H9 (cell line): Measurements from ENCODE around the gene DMD. TPM values are rescaled to one million over a fixed set of nuclear protein-coding genes. Genes with fewer than 3 reads are reported as not detected.
A peak's percentile ranks its signal among the peaks of the same experiment; 100 is the strongest.

Experiments used
- DNase-seq: peaks from one replicate; pipeline ENCODE4 v3.0.0-alpha.2; 2017
- H2AFZ ChIP-seq: one replicate; pipeline ENCODE4 v1.6.1; 2013; ENCODE audit warnings: mild to moderate bottlenecking, low read length, control low read depth, moderate library complexity
- H2AK5ac ChIP-seq: 2 replicates; pipeline ENCODE4 v1.6.1; 2013; ENCODE audit warnings: low read length, control low read depth, mixed read lengths; ENCODE audit not compliant: insufficient read length
- H2BK120ac ChIP-seq: one replicate; pipeline ENCODE4 v1.6.1; 2013; ENCODE audit warnings: low read depth, mild to moderate bottlenecking, low read length, control low read depth, inconsistent platforms; ENCODE audit not compliant: poor library complexity, severe bottlenecking
- H2BK12ac ChIP-seq: 2 replicates; pipeline ENCODE4 v1.6.1; 2013; ENCODE audit warnings: low read length, control low read depth, mixed read lengths, low read depth; ENCODE audit not compliant: insufficient read length
- H2BK15ac ChIP-seq: 2 replicates; pipeline ENCODE4 v1.6.1; 2013; ENCODE audit warnings: low read depth, low read length, control low read depth
- H2BK20ac ChIP-seq: one replicate; pipeline ENCODE4 v1.6.1; 2013; ENCODE audit warnings: low read depth, mild to moderate bottlenecking, low read length, control low read depth, inconsistent platforms; ENCODE audit not compliant: poor library complexity, severe bottlenecking
- H2BK5ac ChIP-seq: 2 replicates; pipeline ENCODE4 v1.6.1; 2013; ENCODE audit warnings: low read length, control low read depth, mixed read lengths; ENCODE audit not compliant: insufficient read length
- H3K14ac ChIP-seq: 2 replicates; pipeline ENCODE4 v1.6.1; 2013; ENCODE audit warnings: low read length, control low read depth; ENCODE audit not compliant: insufficient read depth
- H3K18ac ChIP-seq: 2 replicates; pipeline ENCODE4 v1.6.1; 2013; ENCODE audit warnings: low read depth, mild to moderate bottlenecking, mixed read lengths, low read length, control low read depth; ENCODE audit not compliant: insufficient read length
- H3K23ac ChIP-seq: 2 replicates; pipeline ENCODE4 v1.6.1; 2013; ENCODE audit warnings: low read length, control low read depth, mixed read lengths, low read depth; ENCODE audit not compliant: insufficient read length
- H3K23me2 ChIP-seq: 2 replicates; pipeline ENCODE4 v1.6.1; 2013; ENCODE audit warnings: low read depth, mild to moderate bottlenecking, mixed read lengths, low read length, control low read depth; ENCODE audit not compliant: insufficient read length, poor library complexity, severe bottlenecking
- H3K27ac ChIP-seq: 2 replicates; pipeline ENCODE4 v1.5.1; 2013; ENCODE audit warnings: low read length, control low read depth, mixed read lengths, low read depth; ENCODE audit not compliant: insufficient read length
- H3K27me3 ChIP-seq: 2 replicates; pipeline ENCODE4 v1.6.1; 2013; ENCODE audit warnings: low read length, control low read depth, inconsistent platforms; ENCODE audit not compliant: insufficient read depth
- H3K4ac ChIP-seq: 2 replicates; pipeline ENCODE4 v1.6.1; 2013; ENCODE audit warnings: low read depth, mild to moderate bottlenecking, control low read depth, inconsistent platforms, low read length, moderate library complexity
- H3K4me1 ChIP-seq: 2 replicates; pipeline ENCODE4 v1.6.1; 2013; ENCODE audit warnings: low read length, control low read depth, inconsistent platforms; ENCODE audit not compliant: insufficient read depth
- H3K4me2 ChIP-seq: 2 replicates; pipeline ENCODE4 v1.6.1; 2013; ENCODE audit warnings: low read length, control low read depth, mixed read lengths; ENCODE audit not compliant: insufficient read length, insufficient read depth
- H3K56ac ChIP-seq: 2 replicates; pipeline ENCODE4 v1.6.1; 2013; ENCODE audit warnings: low read depth, mild to moderate bottlenecking, mixed read lengths, low read length, control low read depth; ENCODE audit not compliant: insufficient read length
- H3K79me1 ChIP-seq: 2 replicates; pipeline ENCODE4 v1.6.1; 2013; ENCODE audit warnings: low read depth, mild to moderate bottlenecking, moderate library complexity, low read length, control low read depth, inconsistent platforms; ENCODE audit not compliant: insufficient read depth, poor library complexity, severe bottlenecking
- H3K79me2 ChIP-seq: 2 replicates; pipeline ENCODE4 v1.6.1; 2013; ENCODE audit warnings: low read length, control low read depth, inconsistent platforms; ENCODE audit not compliant: insufficient read depth
- H3K9ac ChIP-seq: 2 replicates; pipeline ENCODE4 v1.6.1; 2013; ENCODE audit warnings: low read length, control low read depth, mixed read lengths; ENCODE audit not compliant: insufficient read length; ENCODE audit errors: extremely low read depth
- H3K9me3 ChIP-seq: one replicate; pipeline ENCODE4 v1.6.1; 2013; ENCODE audit warnings: low read depth, low read length, inconsistent platforms; ENCODE audit not compliant: control insufficient read depth
- H3T11ph ChIP-seq: one replicate; pipeline ENCODE4 v1.6.1; 2013; ENCODE audit warnings: mild to moderate bottlenecking, low read length, control low read depth, inconsistent platforms
- H4K20me1 ChIP-seq: one replicate; pipeline ENCODE4 v1.6.1; 2013; ENCODE audit not compliant: control insufficient read depth, insufficient read length, insufficient read depth
- H4K5ac ChIP-seq: 2 replicates; pipeline ENCODE4 v1.6.1; 2013; ENCODE audit warnings: low read depth, mild to moderate bottlenecking, mixed read lengths, low read length, control low read depth; ENCODE audit not compliant: insufficient read length
- H4K8ac ChIP-seq: replicated peaks from 2 replicates; pipeline ENCODE4 v1.6.1; 2013; ENCODE audit warnings: low read length, control low read depth, mixed read lengths, low read depth; ENCODE audit not compliant: insufficient read length
- H4K91ac ChIP-seq: 2 replicates; pipeline ENCODE4 v1.6.1; 2013; ENCODE audit warnings: low read depth, mild to moderate bottlenecking, moderate library complexity, mixed read lengths, low read length, control low read depth; ENCODE audit not compliant: insufficient read length
- H3K27ac Mint-ChIP-seq, 3 experiments: 2 replicates in 2 of 3; 3 replicates in 1 of 3; pipeline ENCODE4 v1.8.0; 2020 to 2021; ENCODE audit warnings: mixed read lengths in 3 of 3, mild to moderate bottlenecking in 1 of 3, moderate library complexity in 1 of 3
- H3K27me3 Mint-ChIP-seq: 2 replicates; pipeline ENCODE4 v1.8.0; 2021; ENCODE audit warnings: low read depth, mild to moderate bottlenecking, moderate library complexity, mixed read lengths
- H3K36me3 Mint-ChIP-seq, 3 experiments: 2 replicates in 2 of 3; 3 replicates in 1 of 3; pipeline ENCODE4 v1.8.0; 2020 to 2021; ENCODE audit warnings: low read depth in 3 of 3, mixed read lengths in 3 of 3; ENCODE audit not compliant: insufficient read depth in 1 of 3
- H3K4me1 Mint-ChIP-seq, 2 experiments: 2 replicates each; pipeline ENCODE4 v1.8.0; 2020; ENCODE audit warnings: mixed read lengths in 2 of 2
- H3K4me3 Mint-ChIP-seq, 2 experiments: 2 replicates in 1 of 2; 3 replicates in 1 of 2; pipeline ENCODE4 v1.8.0; 2020 to 2021; ENCODE audit warnings: mild to moderate bottlenecking in 2 of 2, mixed read lengths in 2 of 2, moderate library complexity in 1 of 2
- H3K9me3 Mint-ChIP-seq, 2 experiments: 2 replicates in 1 of 2; 3 replicates in 1 of 2; pipeline ENCODE4 v1.8.0; 2020; ENCODE audit warnings: mild to moderate bottlenecking in 2 of 2, mixed read lengths in 2 of 2, moderate library complexity in 1 of 2
- CTCF ChIP-seq: fragments of 200-600 bp; sonication (generic); conservative IDR thresholded peaks from 3 replicates; pipeline ENCODE4 v1.8.0; 2021; ENCODE audit warnings: antibody characterized with exemption, mild to moderate bottlenecking
- WGBS: extraction: QIAGEN DNeasy Blood & Tissue Kit; methylation state at CpG from one replicate; pipeline ENCODE4 v1.1.7; 2013; ENCODE audit warnings: missing lambda C conversion rate, low lambda C conversion rate, mixed read lengths; ENCODE audit not compliant: insufficient read length; ENCODE audit errors: extremely low coverage; 5-methylcytosine and 5-hydroxymethylcytosine counted together
- total RNA-seq: library from RNA; stranded (reverse); gene quantifications from 2 replicates; pipeline ENCODE4 v1.2.1, GENCODE V29; 2021

Gene DMD
- total RNA-seq, 1 experiment from 2014 or later = 3.8 TPM

GRCh38 chrX:31993637-31994036, 1217.7 kb downstream of the DMD start:
- Histone ChIP-seq H3K27ac (no peak overlapping the region), H3K23ac (no peak overlapping the region), H2BK5ac (no peak overlapping the region), H3T11ph (no peak overlapping the region), H2BK120ac (no peak overlapping the region), H3K56ac (no peak overlapping the region), H3K14ac (no peak overlapping the region), H4K8ac (no peak overlapping the region), H3K4me1 (no peaks in the 10 kb centered on the region), H2BK20ac (no peak overlapping the region), H3K79me1 (no peaks in the 10 kb centered on the region), H3K9ac (no peak overlapping the region), H4K5ac (no peak overlapping the region), H3K79me2 (no peaks in the 10 kb centered on the region), H3K27me3 (no peaks in the 10 kb centered on the region), H3K4ac (no peak overlapping the region), H2BK15ac (no peak overlapping the region), H4K91ac (no peak overlapping the region), H3K23me2 (no peaks in the 10 kb centered on the region), H3K9me3 (no peaks in the 10 kb centered on the region), H4K20me1 (no peaks in the 10 kb centered on the region), H2AK5ac (no peak overlapping the region), H3K18ac (no peak overlapping the region), H2AFZ (no peak overlapping the region), H2BK12ac (no peak overlapping the region), H3K4me2 (no peak overlapping the region)
- no peak for DNase-seq
- H3K4me3 Mint-ChIP-seq = no peak overlapping the region
- no CpG with 5 or more reads among the region's 4 CpGs for WGBS
- 0 out of 7 replicates have a peak overlapping the region, but pooled peaks of 1 of the 3 experiments have one; percentile 46 for H3K27ac Mint-ChIP-seq
- peaks cover 6 to 8% of the 10 kb centered on the region in 2 experiments; a peak in 3 of 4 replicates for H3K4me1 Mint-ChIP-seq
- peaks cover 54 to 58% of the 10 kb centered on the region in 2 experiments for H3K9me3 Mint-ChIP-seq
- H3K27me3 Mint-ChIP-seq = no peaks in the 10 kb centered on the region
- H3K36me3 Mint-ChIP-seq = peaks cover 0 to 2% (median 0%) of the 10 kb centered on the region in 3 experiments; a peak in 1 of 7 replicates
- no peak for TF ChIP-seq CTCF
